Stimulated activated CD8-positive, alpha-beta memory T cell treated with anti-CD3 and anti-CD28 coated beads, Interleukin-4, amount 100 ng/mL, for 48 hours (primary cell): ENCODE data around the gene PDXDC1.
"Not testable (repeated sequence)": the region's sequence is repeated elsewhere in the genome, so short reads cannot be mapped to it uniquely, and the experiment has no call there.

Experiments used
- DNase-seq: peaks from one replicate; pipeline ENCODE4 v3.0.0-alpha.2; 2020

PDXDC1 gene, protein sequence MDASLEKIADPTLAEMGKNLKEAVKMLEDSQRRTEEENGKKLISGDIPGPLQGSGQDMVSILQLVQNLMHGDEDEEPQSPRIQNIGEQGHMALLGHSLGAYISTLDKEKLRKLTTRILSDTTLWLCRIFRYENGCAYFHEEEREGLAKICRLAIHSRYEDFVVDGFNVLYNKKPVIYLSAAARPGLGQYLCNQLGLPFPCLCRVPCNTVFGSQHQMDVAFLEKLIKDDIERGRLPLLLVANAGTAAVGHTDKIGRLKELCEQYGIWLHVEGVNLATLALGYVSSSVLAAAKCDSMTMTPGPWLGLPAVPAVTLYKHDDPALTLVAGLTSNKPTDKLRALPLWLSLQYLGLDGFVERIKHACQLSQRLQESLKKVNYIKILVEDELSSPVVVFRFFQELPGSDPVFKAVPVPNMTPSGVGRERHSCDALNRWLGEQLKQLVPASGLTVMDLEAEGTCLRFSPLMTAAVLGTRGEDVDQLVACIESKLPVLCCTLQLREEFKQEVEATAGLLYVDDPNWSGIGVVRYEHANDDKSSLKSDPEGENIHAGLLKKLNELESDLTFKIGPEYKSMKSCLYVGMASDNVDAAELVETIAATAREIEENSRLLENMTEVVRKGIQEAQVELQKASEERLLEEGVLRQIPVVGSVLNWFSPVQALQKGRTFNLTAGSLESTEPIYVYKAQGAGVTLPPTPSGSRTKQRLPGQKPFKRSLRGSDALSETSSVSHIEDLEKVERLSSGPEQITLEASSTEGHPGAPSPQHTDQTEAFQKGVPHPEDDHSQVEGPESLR

DNA sequence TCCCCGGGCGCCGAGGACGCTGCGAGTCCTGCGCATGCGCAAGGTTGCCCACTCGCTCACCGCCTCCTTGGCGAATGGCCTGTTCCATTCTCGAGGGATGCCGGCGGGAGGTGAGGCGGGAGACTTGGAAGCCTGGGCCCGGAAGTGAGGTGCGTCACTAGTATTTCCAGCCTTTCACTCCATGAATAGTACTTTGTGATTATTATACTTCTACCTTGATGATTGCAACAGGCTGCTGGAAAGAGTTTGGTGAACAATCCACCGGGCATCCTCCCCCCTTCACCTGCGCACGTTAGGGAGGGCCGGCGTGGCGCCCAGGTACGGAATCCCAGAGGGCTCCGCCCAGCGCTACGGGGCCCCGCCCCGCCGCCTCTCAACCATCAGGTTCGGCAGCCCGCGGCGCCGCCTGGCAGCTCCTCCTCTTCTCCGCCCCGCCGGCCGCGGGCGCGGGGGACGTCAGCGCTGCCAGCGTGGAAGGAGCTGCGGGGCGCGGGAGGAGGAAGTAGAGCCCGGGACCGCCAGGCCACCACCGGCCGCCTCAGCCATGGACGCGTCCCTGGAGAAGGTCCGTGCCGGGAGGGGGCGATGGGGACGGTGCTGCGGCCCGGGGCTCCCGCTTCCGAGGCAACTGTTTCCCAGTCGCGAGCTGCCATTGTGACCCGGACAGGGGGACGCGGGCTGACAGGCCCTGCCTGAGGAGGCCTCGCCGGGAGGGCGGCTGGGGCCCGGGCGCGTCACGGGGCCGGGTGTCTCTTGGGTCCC is at the start of gene PDXDC1:
Gene PDXDC1, plus strand, starts transcription at position 371 of the 762 bp plus-strand sequence. Its CDS starts 174 bp downstream, at position 545.
- peak; percentile 97 for DNase-seq

DNA sequence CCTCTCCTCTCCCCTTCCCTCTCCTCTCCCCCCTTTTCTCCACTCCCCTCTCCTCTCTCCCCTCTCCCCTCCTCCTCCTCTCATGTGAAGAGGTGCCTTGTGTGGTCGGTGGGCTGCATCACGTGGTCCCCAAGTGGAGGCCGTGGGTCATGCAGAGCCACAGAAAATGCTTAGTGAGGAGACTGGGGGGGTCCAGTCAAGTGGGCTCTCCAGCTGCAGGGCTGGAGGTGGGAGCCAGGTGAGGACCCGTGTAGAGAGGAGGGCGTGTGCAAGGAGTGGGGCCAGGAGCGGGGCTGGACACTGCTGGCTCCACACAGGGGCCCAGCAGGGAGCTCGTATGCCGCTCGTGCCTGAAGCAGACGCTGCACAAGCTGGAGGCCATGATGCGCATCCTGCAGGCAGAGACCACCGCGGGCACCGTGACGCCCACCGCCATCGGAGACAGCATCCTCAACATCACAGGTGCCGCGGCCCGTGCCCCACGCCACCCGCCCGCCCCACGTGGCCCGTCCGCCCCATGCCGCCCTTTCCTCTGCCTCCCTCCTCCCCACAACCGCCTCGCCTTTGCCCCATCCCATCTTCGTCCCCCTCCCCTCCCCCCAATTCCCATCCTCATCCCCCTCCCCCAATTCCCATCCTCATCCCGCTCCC is 46.6 kb upstream of the PDXDC1 start:
- not testable (repeated sequence) for DNase-seq

DNA sequence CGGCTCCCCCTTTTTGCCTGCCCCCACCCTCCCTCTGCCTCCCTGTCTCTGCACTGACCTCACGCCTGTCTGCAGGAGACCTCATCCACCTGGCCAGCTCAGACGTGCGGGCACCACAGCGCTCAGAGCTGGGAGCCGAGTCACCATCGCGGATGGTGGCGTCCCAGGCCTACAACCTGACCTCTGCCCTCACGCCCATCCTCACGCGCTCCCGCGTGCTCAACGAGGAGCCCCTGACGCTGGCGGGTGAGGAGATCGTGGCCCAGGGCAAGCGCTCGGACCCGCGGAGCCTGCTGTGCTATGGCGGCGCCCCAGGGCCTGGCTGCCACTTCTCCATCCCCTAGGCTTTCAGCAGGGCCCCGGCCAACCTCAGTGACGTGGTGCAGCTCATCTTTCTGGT is 45.6 kb upstream of the PDXDC1 start:
- DNase-seq = not testable (repeated sequence)

DNA sequence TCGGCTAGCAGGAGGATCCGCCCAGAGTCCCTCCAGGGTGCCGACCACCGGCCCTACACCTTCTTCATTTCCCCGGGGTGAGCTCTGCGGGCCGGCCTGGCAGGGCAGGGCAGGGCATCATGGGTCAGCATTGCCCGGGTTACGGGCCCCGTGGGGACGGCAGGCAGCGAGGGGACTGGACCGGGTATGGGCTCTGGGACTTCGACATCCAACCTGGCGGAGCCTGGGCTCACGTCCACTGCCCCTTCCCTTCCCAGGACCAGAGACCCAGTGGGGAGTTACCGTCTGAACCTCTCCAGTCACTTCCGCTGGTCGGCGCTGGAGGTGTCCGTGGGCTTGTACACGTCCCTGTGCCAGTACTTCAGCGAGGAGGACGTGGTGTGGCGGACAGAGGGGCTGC is 44.6 kb upstream of the PDXDC1 start:
- DNase-seq = not testable (repeated sequence)

GRCh38 chr16:14930971-14931370 is 43.9 kb upstream of the PDXDC1 start:
- not testable (repeated sequence) for DNase-seq

GRCh38 chr16:14932581-14933375 is 42.0 kb upstream of the PDXDC1 start:
- DNase-seq = not testable (repeated sequence)

GRCh38 chr16:14937143-14937542 is 37.7 kb upstream of the PDXDC1 start, which contains the start of gene NPIPA1:
Gene NPIPA1, plus strand, starts transcription at chr16:14937443. Its CDS starts 0 bp downstream, at chr16:14937443.
- not testable (repeated sequence) for DNase-seq

DNA sequence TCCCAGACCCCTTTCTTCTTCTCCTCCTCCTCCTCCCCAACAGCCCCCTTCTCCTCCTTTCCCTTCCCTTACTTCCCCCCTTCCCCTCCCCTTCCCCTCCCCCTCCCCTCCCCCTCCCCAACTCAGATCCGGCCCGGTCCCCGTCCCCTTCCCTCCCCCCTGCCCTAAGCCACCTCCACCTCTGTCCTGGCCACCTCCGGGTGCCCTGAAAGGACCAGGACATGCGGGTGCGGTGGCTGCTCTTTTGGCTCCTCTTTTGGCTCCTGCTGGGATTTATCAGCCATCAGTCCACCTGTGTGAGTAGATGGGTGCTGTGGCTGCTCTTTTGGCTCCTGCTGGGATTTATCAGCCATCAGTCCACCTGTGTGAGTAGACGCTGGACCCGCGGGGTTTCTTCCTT is 36.8 kb upstream of the PDXDC1 start:
- not testable (repeated sequence) for DNase-seq

GRCh38 chr16:14942686-14943085 is 32.1 kb upstream of the PDXDC1 start:
- DNase-seq = not testable (repeated sequence)

GRCh38 chr16:14955546-14956231 is 19.1 kb upstream of the PDXDC1 start:
- no peak for DNase-seq

- no peak for DNase-seq
Observed at GRCh38 chr16:14957576-14958322, 17.1 kb upstream of the PDXDC1 start.

DNA sequence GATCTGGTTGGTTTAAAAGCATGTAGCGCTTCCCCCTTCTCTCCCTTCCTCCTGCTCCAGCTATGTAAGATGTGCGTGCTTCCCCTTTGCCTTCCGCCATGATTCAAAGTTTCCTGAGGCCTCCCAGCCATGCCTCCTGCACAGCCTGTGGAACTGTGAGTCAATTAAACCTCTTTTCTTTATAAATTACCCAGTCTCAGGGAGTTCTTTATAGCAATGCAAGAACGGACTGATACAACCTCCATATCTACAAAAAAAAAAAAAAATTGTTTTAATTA is 16.6 kb upstream of the PDXDC1 start:
- DNase-seq = no peak

DNA sequence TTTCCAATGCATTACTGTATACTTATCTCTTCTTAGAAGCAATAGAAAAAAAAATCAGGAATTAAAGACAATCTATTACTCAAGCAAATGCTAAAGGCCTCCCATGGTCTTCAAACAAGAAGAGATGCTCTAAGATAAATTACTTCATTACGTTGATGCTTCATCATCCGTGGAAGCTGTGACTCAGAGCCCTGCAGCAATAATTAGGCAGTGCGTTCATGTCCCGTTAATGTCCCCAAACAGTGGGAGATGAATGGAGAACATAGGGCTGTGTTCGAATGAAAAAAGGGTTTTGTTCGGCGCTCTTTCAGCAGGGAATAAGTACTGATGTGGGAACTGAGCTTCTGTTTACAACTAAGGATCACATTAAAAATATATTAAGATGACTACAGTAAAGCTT is 15.9 kb upstream of the PDXDC1 start:
- DNase-seq = no peak

GRCh38 chr16:14961405-14962186 is 13.2 kb upstream of the PDXDC1 start:
- DNase-seq = no peak

DNA sequence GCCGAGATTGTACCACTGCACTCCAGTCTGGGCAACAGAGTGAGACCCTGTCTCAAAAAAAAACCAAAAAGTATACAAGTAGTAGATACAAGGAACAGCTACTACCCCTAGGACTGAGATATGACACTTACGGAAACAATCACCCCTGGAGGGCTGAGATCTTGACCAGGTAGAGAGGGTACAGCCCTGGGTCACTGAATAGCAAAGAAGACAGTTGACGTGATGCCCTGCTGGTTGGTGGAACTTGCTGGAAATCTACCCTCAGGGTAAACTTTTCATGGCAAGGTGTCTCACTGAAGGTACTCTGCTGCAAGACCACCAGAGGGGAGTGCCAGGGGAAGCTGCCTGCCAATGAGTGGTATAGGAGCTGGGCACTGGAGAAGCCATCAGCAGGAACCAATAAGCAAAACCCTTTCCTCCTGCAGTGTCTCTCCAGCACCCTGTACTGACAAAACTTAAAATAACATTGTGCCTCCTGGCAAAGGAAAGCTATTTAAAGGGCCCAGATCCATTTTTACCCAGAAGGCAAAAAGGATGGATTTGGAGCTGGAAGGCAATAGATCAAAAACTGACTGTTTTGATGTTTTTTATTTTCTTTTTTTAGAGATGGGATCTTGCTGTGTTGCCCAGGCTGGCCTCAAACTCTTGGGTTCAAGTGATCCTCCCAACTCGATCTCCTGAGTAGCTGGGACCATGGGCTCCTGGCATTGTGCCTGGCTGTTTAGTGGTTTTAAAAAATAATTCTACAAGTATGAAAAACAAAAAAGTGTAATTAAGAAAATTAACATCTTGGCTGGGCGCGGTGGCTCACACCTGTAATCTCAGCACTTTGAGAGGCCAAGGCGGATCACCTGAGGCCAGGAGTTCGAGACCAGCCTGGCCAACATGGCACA is 11.3 kb upstream of the PDXDC1 start:
- DNase-seq = no peak

DNA sequence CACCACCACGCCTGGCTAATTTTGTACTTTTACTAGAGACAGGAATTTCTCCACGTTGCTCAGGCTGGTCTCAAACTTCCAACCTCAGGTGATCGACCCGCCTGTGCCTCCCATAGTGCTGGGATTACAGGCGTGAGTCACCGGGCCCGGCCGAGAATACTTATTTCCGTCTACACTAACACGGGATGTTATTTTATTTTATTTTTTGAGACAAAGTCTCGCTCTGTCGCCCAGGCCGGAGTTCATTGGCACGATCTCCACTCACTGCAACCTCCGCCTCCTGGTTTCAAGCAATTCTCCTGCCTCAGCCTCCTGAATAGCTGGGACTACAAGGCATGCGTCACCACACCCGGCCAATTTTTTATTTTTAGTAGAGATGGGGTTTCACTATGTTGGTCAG is 9.5 kb upstream of the PDXDC1 start:
- DNase-seq = no peak

- DNase-seq = not testable (repeated sequence)
Observed at GRCh38 chr16:14969795-14970194, 5.0 kb upstream of the PDXDC1 start.

GRCh38 chr16:14971621-14972228 is 3.1 kb upstream of the PDXDC1 start:
- not testable (repeated sequence) for DNase-seq
